Gastroesophageal sphincter (tissue), 4 donors: Measurements from ENCODE around the gene TECTA. TPM values are rescaled to one million over a fixed set of nuclear protein-coding genes. Genes with fewer than 3 reads are reported as not detected.

Experiments used
- ATAC-seq: fragments of 150-250 bp; one replicate; pipeline ENCODE4 v1.9.1; 2016; ENCODE audit warnings: mild to moderate bottlenecking, moderate library complexity
- H3K27ac ChIP-seq, 4 donors: fragments of 200-600 bp; sonication (generic) in 3 of 4; 1 replicate in 3 of 4; 2 replicates in 1 of 4; pipeline ENCODE4 v1.5.1; 2016 to 2019
- H3K27me3 ChIP-seq: fragments of 200-600 bp; sonication (generic); one replicate; pipeline ENCODE4 v1.5.1; 2019
- H3K36me3 ChIP-seq, 2 donors: fragments of 200-600 bp; sonication (generic); one replicate each; pipeline ENCODE4 v1.5.1; 2019; ENCODE audit warnings: control low read depth in 1 of 2
- H3K4me1 ChIP-seq, 3 donors: fragments of 200-600 bp; sonication (generic); 1 replicate in 2 of 3; 2 replicates in 1 of 3; pipeline ENCODE4 v1.5.1; 2016 to 2019; ENCODE audit warnings: control low read depth in 2 of 3
- H3K4me3 ChIP-seq, 2 donors: fragments of 200-600 bp; sonication (generic); one replicate each; pipeline ENCODE4 v1.5.1; 2019; ENCODE audit warnings: mild to moderate bottlenecking in 1 of 2, moderate library complexity in 1 of 2
- H3K9me3 ChIP-seq, 3 donors: fragments of 200-600 bp; sonication (generic); one replicate each; pipeline ENCODE4 v1.5.1; 2017 to 2019; ENCODE audit warnings: control low read depth in 2 of 3
- CTCF ChIP-seq, 4 experiments: fragments of 200-600 bp in 2 of 4; fragments of 450-650 bp in 2 of 4; sonication (generic) in 1 of 4; IDR thresholded peaks; one replicate each; pipeline ENCODE4 v1.5.1; 2017 to 2019; ENCODE audit warnings: antibody characterized with exemption in 4 of 4, mild to moderate bottlenecking in 2 of 4, moderate library complexity in 2 of 4
- EP300 ChIP-seq: sonication (generic); formaldehyde crosslinking; IDR thresholded peaks from one replicate; pipeline ENCODE4 v1.6.1; 2017; ENCODE audit warnings: antibody characterized with exemption, mild to moderate bottlenecking
- POLR2A ChIP-seq, 2 donors: fragments of 450-650 bp; IDR thresholded peaks; one replicate each; pipeline ENCODE4 v1.6.1; 2017; ENCODE audit warnings: antibody characterized with exemption in 2 of 2, mild to moderate bottlenecking in 2 of 2, moderate library complexity in 1 of 2
- POLR2AphosphoS5 ChIP-seq: sonication (generic); formaldehyde crosslinking; IDR thresholded peaks from one replicate; pipeline ENCODE4 v1.6.1; 2017; ENCODE audit warnings: antibody characterized with exemption
- WGBS, 2 donors: methylation state at CpG; one replicate each; pipeline ENCODE4 v1.1.5; 2018; ENCODE audit warnings: low coverage in 1 of 2; 5-methylcytosine and 5-hydroxymethylcytosine counted together
- total RNA-seq, 4 donors: library from RNA; depleted of rRNA; stranded (reverse); fragments of >200 nt; gene quantifications; one replicate each; pipeline ENCODE4 v1.1.0, GENCODE V29; 2016

Gene TECTA
- total RNA-seq, 4 donors from 2014 or later: 0.35 to 1.3 (median 0.78) TPM; not detected in 1

GRCh38 chr11:121206810-121207209 is 105.8 kb downstream of the TECTA start:
- Histone ChIP-seq H3K4me1 (no peaks in the 10 kb centered on the region), H3K27me3 (peaks cover 10% of the 10 kb centered on the region), H3K9me3 (no peaks in the 10 kb centered on the region), H3K36me3 (no peaks in the 10 kb centered on the region), H3K4me3 (no peak overlapping the region), H3K27ac (no peak overlapping the region)
- TF ChIP-seq POLR2AphosphoS5 (no peak), EP300 (no peak)
- ATAC-seq: no peak
- 20 to 23% methylated on average over 2 of the region's 2 CpGs for WGBS, 2 donors

- Histone ChIP-seq H3K36me3 (no peaks in the 10 kb centered on the region), H3K4me3 (no peak overlapping the region), H3K4me1 (no peaks in the 10 kb centered on the region), H3K9me3 (no peaks in the 10 kb centered on the region), H3K27me3 (peaks cover 10% of the 10 kb centered on the region), H3K27ac (no peak overlapping the region)
- no peak for TF ChIP-seq EP300
- no peak for TF ChIP-seq POLR2AphosphoS5
- no peak for TF ChIP-seq CTCF (IDR thresholded peaks at IDR 0.05)
- TF ChIP-seq POLR2A (IDR thresholded peaks at IDR 0.05): no peak
- ATAC-seq: peak; percentile 50
Observed at GRCh38 chr11:121207485-121208115, 106.6 kb downstream of the TECTA start.

- Histone ChIP-seq H3K4me1 (no peaks in the 10 kb centered on the region), H3K9me3 (no peaks in the 10 kb centered on the region), H3K27me3 (peaks cover 20% of the 10 kb centered on the region), H3K4me3 (no peak overlapping the region), H3K36me3 (no peaks in the 10 kb centered on the region), H3K27ac (no peak overlapping the region)
- ATAC-seq: no peak
- TF ChIP-seq POLR2AphosphoS5 (no peak), CTCF (IDR thresholded peaks at IDR 0.05) (no peak), POLR2A (IDR thresholded peaks at IDR 0.05) (no peak), EP300 (no peak)
Observed at GRCh38 chr11:121210445-121211080, 109.5 kb downstream of the TECTA start.

GRCh38 chr11:121211626-121212025 is 110.6 kb downstream of the TECTA start:
- ATAC-seq: no peak
- TF ChIP-seq POLR2AphosphoS5: no peak
- TF ChIP-seq CTCF (IDR thresholded peaks at IDR 0.05): no peak
- no peak for TF ChIP-seq EP300
- no peak for TF ChIP-seq POLR2A (IDR thresholded peaks at IDR 0.05)
- H3K27ac ChIP-seq: no peak overlapping the region
- no peaks in the 10 kb centered on the region for H3K9me3 ChIP-seq
- WGBS, 2 donors: 78% methylated on average over 1 of the region's 1 CpG; no CpG with 5 or more reads in 1 of the 2 donors
- H3K4me1 ChIP-seq: no peaks in the 10 kb centered on the region
- no peak overlapping the region for H3K4me3 ChIP-seq
- H3K36me3 ChIP-seq: no peaks in the 10 kb centered on the region
- peaks cover 20% of the 10 kb centered on the region for H3K27me3 ChIP-seq

- Histone ChIP-seq H3K4me1 (no peaks in the 10 kb centered on the region), H3K36me3 (no peaks in the 10 kb centered on the region), H3K27ac (no peak overlapping the region), H3K4me3 (no peak overlapping the region), H3K9me3 (no peaks in the 10 kb centered on the region), H3K27me3 (peaks cover 20% of the 10 kb centered on the region)
- no peak for TF ChIP-seq CTCF (IDR thresholded peaks at IDR 0.05)
- TF ChIP-seq POLR2A (IDR thresholded peaks at IDR 0.05): no peak
- TF ChIP-seq POLR2AphosphoS5: no peak
- TF ChIP-seq EP300: no peak
- WGBS, 2 donors: 52 to 72% methylated on average over 2 of the region's 3 CpGs
- no peak for ATAC-seq
Observed at GRCh38 chr11:121212536-121213361, 111.7 kb downstream of the TECTA start.
